K562 (cell line): ENCODE measurements around the gene GNAI3. TPM values are rescaled to one million over a fixed set of nuclear protein-coding genes. Genes with fewer than 3 reads are reported as not detected.

ENCODE experiments used
- ATAC-seq: fragments of 200-7000 bp; cut with Tn5 transposase; 3 replicates; pipeline ENCODE4 v1.9.1; 2020; ENCODE audit warnings: moderate library complexity
- BruUV-seq: library from RNA; stranded (reverse); fragments of 400-500 nt; replicated peaks from 2 replicates; lab custom pipeline; 2021; lab: Mats Ljungman, UMichigan
- CTCF ChIA-PET: fragments of 300-600 bp; formaldehyde crosslinking; extraction: SDS; loops from one replicate; lab custom pipeline; 2021; ENCODE audit warnings: low intra/inter-chr PET ratio; lab: Yijun Ruan, JAX
- POLR2A ChIA-PET: fragments of 300-600, 350-650 bp; sonication (Branson Sonifier 250); formaldehyde crosslinking; extraction: SDS; loops from one replicate; lab custom pipeline; 2021; ENCODE audit warnings: antibody characterized with exemption, inconsistent platforms; lab: Yijun Ruan, JAX
- DNase-seq, 4 experiments: peaks; one replicate each; pipeline versions ENCODE4 v3.0.0 to v3.0.0-alpha.2; 2011 to 2018; ENCODE audit warnings: low spot score in 3 of 4, mixed read lengths in 3 of 4; ENCODE audit errors: extremely low read depth in 1 of 4
- FAIRE-seq: peaks from 2 replicates; lab custom pipeline; 2011; peaks lifted over from hg19 to GRCh38; lab: Jason Lieb, UNC
- H2AFZ ChIP-seq: 2 replicates; pipeline ENCODE4 v1.6.0; 2011; ENCODE audit warnings: low read depth, low read length, control low read depth, inconsistent platforms
- H3K27ac ChIP-seq: fragments of 200-600 bp; 3 replicates; pipeline ENCODE4 v1.8.0; 2011; ENCODE audit warnings: low read depth, mild to moderate bottlenecking, control low read depth, inconsistent platforms, low read length, moderate library complexity, mixed read lengths; ENCODE audit errors: extremely low read depth
- H3K27me3 ChIP-seq, 2 experiments: fragments of 300-600 bp in 1 of 2; 2 replicates in 1 of 2; 3 replicates in 1 of 2; pipeline versions ENCODE4 v1.6.0 to v1.8.0; 2011; ENCODE audit warnings: inconsistent platforms in 2 of 2, low read length in 2 of 2, mild to moderate bottlenecking in 1 of 2, mixed read lengths in 1 of 2, moderate library complexity in 1 of 2; ENCODE audit not compliant: control insufficient read depth in 2 of 2, insufficient read depth in 2 of 2
- H3K36me3 ChIP-seq: fragments of 300-600 bp; 3 replicates; pipeline ENCODE4 v1.8.0; 2011; ENCODE audit warnings: mild to moderate bottlenecking, low read length, inconsistent platforms; ENCODE audit not compliant: control insufficient read depth, insufficient read depth
- H3K4me1 ChIP-seq, 2 experiments: fragments of 200-600 bp in 1 of 2; replicated peaks in 1 of 2; 2 replicates in 1 of 2; 3 replicates in 1 of 2; pipeline versions ENCODE4 v1.5.1 to v1.8.0; 2011; ENCODE audit warnings: inconsistent platforms in 2 of 2, low read length in 2 of 2, mild to moderate bottlenecking in 1 of 2, mixed read lengths in 1 of 2, moderate library complexity in 1 of 2; ENCODE audit not compliant: control insufficient read depth in 2 of 2, insufficient read depth in 2 of 2
- H3K4me2 ChIP-seq: 2 replicates; pipeline ENCODE4 v1.6.1; 2011; ENCODE audit warnings: low read length, control low read depth, inconsistent platforms, mixed read lengths; ENCODE audit not compliant: insufficient read depth
- H3K4me3 ChIP-seq: fragments of 200-600 bp; sonication (generic), shearing (Covaris generic); 2 replicates; pipeline ENCODE4 v1.5.1; 2016; ENCODE audit warnings: control low read depth, inconsistent platforms
- H3K79me2 ChIP-seq: fragments of 200-600 bp; 3 replicates; pipeline ENCODE4 v1.8.0; 2011; ENCODE audit warnings: low read length, inconsistent platforms; ENCODE audit not compliant: control insufficient read depth, insufficient read depth
- H3K9ac ChIP-seq, 2 experiments: 2 replicates each; pipeline versions ENCODE4 v1.6.0 to v1.6.1; 2011; ENCODE audit warnings: low read depth in 2 of 2, low read length in 2 of 2, control low read depth in 1 of 2, inconsistent platforms in 1 of 2, mild to moderate bottlenecking in 1 of 2, mixed read lengths in 1 of 2; ENCODE audit not compliant: insufficient read depth in 1 of 2
- H3K9me1 ChIP-seq: one replicate; pipeline ENCODE4 v1.6.0; 2011; ENCODE audit warnings: inconsistent platforms, mild to moderate bottlenecking, low read length, moderate library complexity; ENCODE audit not compliant: control insufficient read depth, insufficient read depth
- H3K9me3 ChIP-seq: replicated peaks from 2 replicates; pipeline ENCODE4 v1.5.1; 2011; ENCODE audit warnings: low read depth, low read length, inconsistent platforms; ENCODE audit not compliant: control insufficient read depth, insufficient read depth
- H4K20me1 ChIP-seq: replicated peaks from 2 replicates; pipeline ENCODE4 v1.6.1; 2011; ENCODE audit warnings: low read length, inconsistent platforms, mixed read lengths; ENCODE audit not compliant: control insufficient read depth, insufficient read depth
- CLOCK ChIP-seq: fragments of 250-450 bp; sonication (Bioruptor Pico); IDR thresholded peaks from 2 replicates; pipeline ENCODE4 v1.4.0; 2020; ENCODE audit warnings: mild to moderate bottlenecking, moderate library complexity, borderline replicate concordance
- MTA1 ChIP-seq: fragments of 450-650 bp; IDR thresholded peaks from 2 replicates; pipeline ENCODE4 v1.6.1; 2017; ENCODE audit warnings: borderline replicate concordance
- PURB ChIP-seq: sonication (generic); formaldehyde crosslinking; IDR thresholded peaks from 2 replicates; pipeline ENCODE4 v1.9.0; 2021; ENCODE audit warnings: low read depth, mild to moderate bottlenecking, missing genetic modification reagents
- TBL1XR1 ChIP-seq, 2 experiments: IDR thresholded peaks; 2 replicates each; pipeline ENCODE4 v1.6.1; 2012; ENCODE audit warnings: improper control_type of control experiment in 2 of 2, low read length in 2 of 2, mild to moderate bottlenecking in 1 of 2
- ZNF507 ChIP-seq: conservative IDR thresholded peaks from 2 replicates; pipeline ENCODE4 v1.6.1; 2017; ENCODE audit warnings: missing genetic modification characterization, missing compliant biosample characterization
- ZNF76 ChIP-seq: fragments of 250-450 bp; sonication (Bioruptor Pico); IDR thresholded peaks from 2 replicates; pipeline ENCODE4 v1.4.0; 2020; ENCODE audit warnings: mild to moderate bottlenecking, moderate library complexity, borderline replicate concordance
- WGBS: fragments of 100-300 bp; shearing (Covaris generic); methylation state at CpG from one replicate; pipeline ENCODE4 v1.1.6; 2016; ENCODE audit warnings: low coverage, mixed read lengths; ENCODE audit not compliant: insufficient coverage; ENCODE audit errors: missing lambda C conversion rate; 5-methylcytosine and 5-hydroxymethylcytosine counted together
- in situ Hi-C: fragments of 300-500 bp; cut with MboI; formaldehyde crosslinking; loops from 4 replicates; pipeline ENCODE4 v1.15.0; 2018; ENCODE audit warnings: inconsistent platforms, mixed read lengths
- intact Hi-C: fragments of 100-400 bp; cut with micrococcal nuclease; formaldehyde crosslinking; loops from 2 replicates; pipeline ENCODE4 v1.14.2; 2022
- polyA plus RNA-seq, 8 experiments: library from polyadenylated mRNA; depleted of rRNA in 4 of 8; stranded (reverse) in 5 of 8; unstranded in 3 of 8; fragments of >200 nt; fragmentation: Nextera tagmentation in 2 of 8; fragmentation: Illumina TruSeq in 1 of 8; extraction: Ambion mirVana in 2 of 8; extraction: Trizol in 1 of 8; gene quantifications; 2 replicates each; pipeline versions ENCODE4 v1.2.1 to v1.2.3, GENCODE V29; 2011 to 2014; ENCODE audit warnings: inconsistent platforms in 1 of 8, missing spikeins in 1 of 8
- total RNA-seq, 7 experiments: library from RNA; depleted of rRNA in 6 of 7; stranded (reverse); fragments of >200 nt in 6 of 7; fragmentation: Illumina TruSeq in 2 of 7; extraction: Trizol in 2 of 7; gene quantifications; 2 replicates each; pipeline versions ENCODE4 v1.2.1 to v1.2.3, GENCODE V29; 2011 to 2021; ENCODE audit warnings: low replicate concordance in 1 of 7
- TF ChIP-seq, protein P1 (sequence below), 2 experiments: fragments of 450-650 bp; IDR thresholded peaks; 2 replicates each; pipeline ENCODE4 v1.6.1; 2016; ENCODE audit warnings: mild to moderate bottlenecking in 2 of 2, borderline replicate concordance in 1 of 2, low read depth in 1 of 2, moderate library complexity in 1 of 2

The GNAI3 gene
- total and polyA plus RNA-seq, 9 of the 15 experiments (the other 6 are each of a cell fraction or from before 2014, with no cell fraction given): 6.3 to 13.2 (median 8.9) TPM

GRCh38 chr1:109521002-109521951 lies 27.1 kb upstream of the GNAI3 start (continued):
- no peak for TF ChIP-seq CLOCK (CRISPR knock-in tag)
- no peak for TF ChIP-seq TBL1XR1 (IDR thresholded peaks at IDR 0.05; ENCODE audit: low read length in 2 of 2)
- no peak for TF ChIP-seq MTA1

DNA sequence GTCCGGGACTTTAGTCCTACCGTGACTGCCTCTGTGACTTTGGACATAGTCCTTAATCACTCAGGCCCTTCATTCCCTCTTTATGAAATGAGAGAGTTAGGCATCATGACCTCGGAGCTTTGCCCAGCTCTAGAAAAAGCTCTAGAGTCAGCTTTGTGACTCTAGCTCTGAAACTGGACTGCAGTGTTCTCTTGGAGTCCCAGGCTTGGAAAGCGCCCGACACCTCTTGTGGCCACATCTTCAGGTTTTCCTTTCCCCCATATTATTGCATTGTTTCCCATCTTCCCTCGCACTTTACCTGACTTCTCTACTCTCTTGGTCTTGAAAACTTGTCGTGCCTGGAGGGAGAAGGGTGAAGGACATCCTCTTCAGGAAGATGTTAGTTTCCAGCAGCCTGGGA lies 26.4 kb upstream of the GNAI3 start:
- intact Hi-C loops: no loop called here
- Histone ChIP-seq H3K9ac (no peak overlapping the region), H3K27me3 (peaks cover 33 to 37% of the 10 kb centered on the region in 2 experiments), H3K4me1 (no peaks in the 10 kb centered on the region; a peak in 1 of 5 replicates), H3K9me3 (no peaks in the 10 kb centered on the region), H3K27ac (no peak overlapping the region), H3K79me2 (no peaks in the 10 kb centered on the region), H3K4me2 (no peak overlapping the region), H2AFZ (peak overlapping the region; percentile 18; the same call in 1 of the 2 replicates), H4K20me1 (no peaks in the 10 kb centered on the region), H3K36me3 (no peaks in the 10 kb centered on the region), H3K9me1 (no peaks in the 10 kb centered on the region), H3K4me3 (no peak overlapping the region)
- ATAC-seq: peak; percentile 37
- DNase-seq: no peak
- 9% methylated on average over 7 of the region's 7 CpGs for WGBS
- in situ Hi-C loops: no loop called here
- POLR2A ChIA-PET: interaction anchor here (0.6 to 1.1 kb wide), 5 partner anchors 9 to 1542 kb away, joined by 3 read pairs; partner anchors contain the start of gene CYB561D1
- no TSS peak for BruUV-seq
- FAIRE-seq: no peak
- CTCF ChIA-PET: no interaction called here
- TF ChIP-seq, protein P1, sequence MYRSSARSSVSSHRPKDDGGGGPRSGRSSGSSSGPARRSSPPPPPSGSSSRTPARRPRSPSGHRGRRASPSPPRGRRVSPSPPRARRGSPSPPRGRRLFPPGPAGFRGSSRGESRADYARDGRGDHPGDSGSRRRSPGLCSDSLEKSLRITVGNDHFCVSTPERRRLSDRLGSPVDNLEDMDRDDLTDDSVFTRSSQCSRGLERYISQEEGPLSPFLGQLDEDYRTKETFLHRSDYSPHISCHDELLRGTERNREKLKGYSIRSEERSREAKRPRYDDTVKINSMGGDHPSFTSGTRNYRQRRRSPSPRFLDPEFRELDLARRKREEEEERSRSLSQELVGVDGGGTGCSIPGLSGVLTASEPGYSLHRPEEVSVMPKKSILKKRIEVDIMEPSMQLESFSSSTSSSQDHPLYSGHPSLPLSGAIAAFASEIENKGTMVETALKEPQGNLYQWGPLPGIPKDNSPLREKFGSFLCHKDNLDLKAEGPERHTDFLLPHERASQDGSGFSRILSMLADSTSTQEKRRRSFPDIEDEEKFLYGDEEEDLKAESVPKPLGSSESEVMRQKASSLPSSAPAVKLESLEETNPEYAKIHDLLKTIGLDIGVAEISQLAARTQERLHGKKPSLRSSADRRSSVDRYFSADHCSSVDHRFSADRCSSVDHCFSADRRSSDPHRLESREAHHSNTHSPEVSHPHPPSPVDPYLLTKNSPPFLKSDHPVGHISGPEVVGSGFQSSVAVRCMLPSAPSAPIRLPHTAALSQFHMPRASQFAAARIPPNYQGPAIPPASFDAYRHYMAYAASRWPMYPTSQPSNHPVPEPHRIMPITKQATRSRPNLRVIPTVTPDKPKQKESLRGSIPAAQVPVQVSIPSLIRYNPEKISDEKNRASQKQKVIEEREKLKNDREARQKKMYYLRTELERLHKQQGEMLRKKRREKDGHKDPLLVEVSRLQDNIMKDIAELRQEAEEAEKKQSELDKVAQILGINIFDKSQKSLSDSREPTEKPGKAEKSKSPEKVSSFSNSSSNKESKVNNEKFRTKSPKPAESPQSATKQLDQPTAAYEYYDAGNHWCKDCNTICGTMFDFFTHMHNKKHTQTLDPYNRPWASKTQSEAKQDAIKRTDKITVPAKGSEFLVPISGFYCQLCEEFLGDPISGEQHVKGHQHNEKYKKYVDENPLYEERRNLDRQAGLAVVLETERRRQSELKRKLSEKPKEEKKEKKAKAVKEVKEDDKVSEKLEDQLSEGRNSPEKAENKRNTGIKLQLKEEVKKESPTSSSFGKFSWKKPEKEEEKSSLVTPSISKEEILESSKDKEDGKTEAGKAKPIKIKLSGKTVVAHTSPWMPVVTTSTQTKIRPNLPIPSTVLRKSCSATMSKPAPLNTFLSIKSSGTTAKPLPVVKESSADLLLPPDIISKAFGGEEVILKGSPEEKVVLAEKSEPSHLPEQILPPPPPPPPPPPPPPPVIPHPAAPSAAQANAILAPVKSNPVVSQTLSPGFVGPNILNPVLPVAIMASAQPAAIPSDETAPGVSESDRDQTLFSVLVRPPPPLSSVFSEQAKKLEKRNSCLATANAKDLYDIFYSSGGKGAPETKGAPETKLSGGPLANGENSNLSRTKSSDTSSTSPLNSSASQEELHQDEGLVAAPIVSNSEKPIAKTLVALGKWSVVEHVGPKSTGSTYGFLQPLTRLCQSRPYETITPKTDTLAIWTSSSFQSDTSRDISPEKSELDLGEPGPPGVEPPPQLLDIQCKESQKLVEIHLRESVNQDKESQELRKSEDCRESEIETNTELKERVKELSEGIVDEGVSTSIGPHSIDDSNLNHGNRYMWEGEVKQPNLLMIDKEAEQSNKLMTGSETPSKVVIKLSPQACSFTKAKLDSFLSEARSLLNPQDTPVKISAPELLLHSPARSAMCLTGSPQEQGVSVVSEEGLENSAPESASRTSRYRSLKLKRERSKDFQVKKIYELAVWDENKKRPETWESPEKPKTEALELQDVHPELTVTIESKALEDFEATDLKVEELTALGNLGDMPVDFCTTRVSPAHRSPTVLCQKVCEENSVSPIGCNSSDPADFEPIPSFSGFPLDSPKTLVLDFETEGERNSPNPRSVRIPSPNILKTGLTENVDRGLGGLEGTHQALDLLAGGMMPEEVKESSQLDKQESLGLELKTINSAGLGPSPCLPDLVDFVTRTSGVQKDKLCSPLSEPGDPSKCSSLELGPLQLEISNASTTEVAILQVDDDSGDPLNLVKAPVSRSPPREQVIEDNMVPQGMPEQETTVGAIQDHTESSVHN (IDR thresholded peaks at IDR 0.05; ENCODE audit: borderline replicate concordance in 1 of 2, low read depth in 1 of 2): no peak
- TF ChIP-seq PURB (CRISPR knock-in tag) (no peak), ZNF507 (tag) (no peak), ZNF76 (CRISPR knock-in tag) (no peak)
